Left ventricle myocardium inferior (tissue), 1 donor: ENCODE measurements around the gene ITPR1. TPM values are rescaled to one million over a fixed set of nuclear protein-coding genes. Genes with fewer than 3 reads are reported as not detected.

Experiments used
- DNase-seq: peaks from one replicate; pipeline ENCODE4 v3.0.0-alpha.2; 2020
- H3K27ac ChIP-seq: fragments of 200-600 bp; replicated peaks from 2 replicates; pipeline ENCODE4 v1.8.0; 2021
- H3K27me3 ChIP-seq: fragments of 200-600 bp; 2 replicates; pipeline ENCODE4 v1.8.0; 2021; ENCODE audit warnings: low read depth
- H3K36me3 ChIP-seq: fragments of 200-600 bp; 2 replicates; pipeline ENCODE4 v1.8.0; 2021
- H3K4me1 ChIP-seq: fragments of 200-600 bp; 2 replicates; pipeline ENCODE4 v1.8.0; 2021
- H3K4me3 ChIP-seq: fragments of 200-600 bp; 2 replicates; pipeline ENCODE4 v1.8.0; 2021; ENCODE audit warnings: mild to moderate bottlenecking, moderate library complexity
- H3K9me3 ChIP-seq: fragments of 200-600 bp; replicated peaks from 2 replicates; pipeline ENCODE4 v1.8.0; 2021
- intact Hi-C: fragments of 100-400 bp; cut with micrococcal nuclease; formaldehyde crosslinking; loops from one replicate; pipeline ENCODE4 v1.11.0; 2022
- total RNA-seq: library from RNA; stranded (reverse); fragmentation: NEBNext Ultra II Directional; extraction: Animal tissue kit (Norgen Biotek cat#: 25700); gene quantifications from one replicate; pipeline ENCODE4 v1.2.1, GENCODE V29; 2021
- TF ChIP-seq, protein P1 (sequence below): fragments of 200-600 bp; IDR thresholded peaks from 2 replicates; pipeline ENCODE4 v1.8.0; 2021; ENCODE audit warnings: antibody characterized with exemption, mild to moderate bottlenecking, borderline replicate concordance
- donor health status: DM: no; HTN: yes; CAD: no; lungs with severe emphysema.

Gene ITPR1
- total RNA-seq, 1 donor from 2014 or later = 29.0 TPM

DNA sequence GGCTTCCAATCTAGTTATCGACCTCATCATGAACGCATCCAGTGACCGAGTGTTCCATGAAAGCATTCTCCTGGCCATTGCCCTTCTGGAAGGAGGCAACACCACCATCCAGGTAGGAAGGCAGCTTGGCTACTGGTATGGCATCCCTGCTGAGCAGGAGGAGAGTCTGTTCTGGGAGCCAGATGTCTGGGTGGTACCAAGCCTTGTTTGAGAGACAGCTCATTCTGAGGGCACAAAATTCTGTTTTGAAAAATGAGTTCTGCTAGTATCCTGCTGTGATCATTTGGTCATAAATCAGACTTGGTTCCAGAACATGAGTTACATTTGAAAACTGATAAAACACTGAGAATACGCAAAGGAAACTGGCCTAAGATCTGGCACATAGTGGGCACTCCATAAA, 242.1 kb downstream of the ITPR1 start:
- Histone ChIP-seq H3K27me3 (no peaks in the 10 kb centered on the region), H3K27ac (no peak overlapping the region), H3K9me3 (no peaks in the 10 kb centered on the region), H3K36me3 (peaks cover 27% of the 10 kb centered on the region), H3K4me3 (no peak overlapping the region), H3K4me1 (peaks cover 63% of the 10 kb centered on the region)
- intact Hi-C loops = no loop called here
- TF ChIP-seq, protein P1, sequence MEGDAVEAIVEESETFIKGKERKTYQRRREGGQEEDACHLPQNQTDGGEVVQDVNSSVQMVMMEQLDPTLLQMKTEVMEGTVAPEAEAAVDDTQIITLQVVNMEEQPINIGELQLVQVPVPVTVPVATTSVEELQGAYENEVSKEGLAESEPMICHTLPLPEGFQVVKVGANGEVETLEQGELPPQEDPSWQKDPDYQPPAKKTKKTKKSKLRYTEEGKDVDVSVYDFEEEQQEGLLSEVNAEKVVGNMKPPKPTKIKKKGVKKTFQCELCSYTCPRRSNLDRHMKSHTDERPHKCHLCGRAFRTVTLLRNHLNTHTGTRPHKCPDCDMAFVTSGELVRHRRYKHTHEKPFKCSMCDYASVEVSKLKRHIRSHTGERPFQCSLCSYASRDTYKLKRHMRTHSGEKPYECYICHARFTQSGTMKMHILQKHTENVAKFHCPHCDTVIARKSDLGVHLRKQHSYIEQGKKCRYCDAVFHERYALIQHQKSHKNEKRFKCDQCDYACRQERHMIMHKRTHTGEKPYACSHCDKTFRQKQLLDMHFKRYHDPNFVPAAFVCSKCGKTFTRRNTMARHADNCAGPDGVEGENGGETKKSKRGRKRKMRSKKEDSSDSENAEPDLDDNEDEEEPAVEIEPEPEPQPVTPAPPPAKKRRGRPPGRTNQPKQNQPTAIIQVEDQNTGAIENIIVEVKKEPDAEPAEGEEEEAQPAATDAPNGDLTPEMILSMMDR = no peak
- no peak for DNase-seq

DNA sequence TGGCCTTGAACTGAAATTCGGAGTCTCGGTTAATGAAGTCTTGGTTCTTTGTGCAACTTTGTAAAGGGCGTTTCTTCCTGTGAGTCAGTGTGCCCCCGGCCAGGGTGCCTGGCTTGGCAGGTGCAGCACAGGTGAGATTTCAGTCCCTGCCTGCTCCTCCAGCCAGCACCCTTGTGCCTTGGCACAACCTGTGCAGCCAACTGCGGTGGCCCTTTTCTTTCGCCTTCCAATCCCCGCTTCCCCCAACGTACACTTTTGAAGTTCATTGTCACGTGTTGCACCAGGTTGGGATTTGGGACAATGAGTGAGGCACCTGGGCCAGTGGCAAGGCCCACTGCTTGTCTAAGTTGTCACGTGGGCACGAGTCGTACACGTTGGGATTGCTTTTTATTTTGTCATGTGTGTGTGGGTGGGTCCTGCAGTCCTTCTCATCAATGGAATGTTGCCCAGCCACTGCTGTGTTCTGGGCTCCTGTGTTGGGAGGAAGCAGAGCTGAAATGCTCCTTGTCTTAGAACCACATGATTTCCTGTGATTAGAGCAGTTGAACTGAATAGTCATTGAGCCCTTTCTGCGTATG, 243.2 kb downstream of the ITPR1 start:
- peaks cover 27% of the 10 kb centered on the region for H3K36me3 ChIP-seq
- intact Hi-C loops = no loop called here
- H3K4me1 ChIP-seq = peaks cover 64% of the 10 kb centered on the region

DNA sequence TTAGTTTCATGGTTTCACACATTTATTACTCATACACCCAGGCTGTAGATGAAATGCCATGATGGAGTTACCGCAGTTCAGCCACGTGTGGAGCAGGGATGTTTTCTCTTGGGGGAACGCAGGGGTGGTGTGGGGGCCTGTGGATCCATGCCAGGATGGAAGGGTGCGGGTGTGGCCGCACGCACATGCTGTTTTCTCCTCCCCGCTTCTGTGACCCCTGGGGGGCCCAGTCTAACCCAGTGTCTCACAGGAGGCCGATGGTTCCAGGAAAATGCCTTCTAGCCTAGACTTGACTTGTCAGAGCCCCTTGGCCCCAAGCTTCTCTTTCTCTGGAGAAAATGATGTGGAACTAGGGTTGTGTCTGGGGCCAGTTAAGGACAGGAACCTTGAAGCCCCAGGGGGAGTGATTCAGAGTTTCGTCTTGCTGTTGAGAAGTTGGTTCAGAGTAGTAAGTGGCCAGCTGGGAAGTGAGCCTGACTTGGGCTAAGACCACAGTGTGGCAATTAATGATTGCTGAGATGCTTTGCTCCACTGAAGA, 245.7 kb downstream of the ITPR1 start:
- no peaks in the 10 kb centered on the region for H3K9me3 ChIP-seq
- no peaks in the 10 kb centered on the region for H3K27me3 ChIP-seq
- H3K4me3 ChIP-seq = no peak overlapping the region
- H3K4me1 ChIP-seq = peaks cover 76% of the 10 kb centered on the region
- H3K27ac ChIP-seq = peak overlapping the region; percentile 88
- peaks cover 19% of the 10 kb centered on the region for H3K36me3 ChIP-seq
- intact Hi-C loops = no loop called here
- no peak for DNase-seq
- TF ChIP-seq, protein P1 = no peak

More for the DNA sequence above, 243.2 kb downstream of the ITPR1 start:
- DNase-seq = no peak
- no peaks in the 10 kb centered on the region for H3K27me3 ChIP-seq
- H3K4me3 ChIP-seq = no peak overlapping the region
- H3K9me3 ChIP-seq = no peaks in the 10 kb centered on the region
- H3K27ac ChIP-seq = peak overlapping the region; percentile 55
- TF ChIP-seq, protein P1 = no peak

GRCh38 chr3:4739289-4740236, 246.4 kb downstream of the ITPR1 start:
- Histone ChIP-seq H3K36me3 (peaks cover 12% of the 10 kb centered on the region), H3K4me3 (no peak overlapping the region), H3K4me1 (peaks cover 76% of the 10 kb centered on the region), H3K27me3 (no peaks in the 10 kb centered on the region), H3K9me3 (no peaks in the 10 kb centered on the region), H3K27ac (peak overlapping the region; percentile 88)
- TF ChIP-seq, protein P1 = no peak
- no peak for DNase-seq
- intact Hi-C loops = no loop called here

GRCh38 chr3:4740397-4741105, 247.4 kb downstream of the ITPR1 start:
- no peaks in the 10 kb centered on the region for H3K9me3 ChIP-seq
- H3K4me1 ChIP-seq = peaks cover 76% of the 10 kb centered on the region
- peak overlapping the region; percentile 88 for H3K27ac ChIP-seq
- no peaks in the 10 kb centered on the region for H3K27me3 ChIP-seq
- peaks cover 3% of the 10 kb centered on the region for H3K36me3 ChIP-seq
- DNase-seq = no peak
- no peak overlapping the region for H3K4me3 ChIP-seq
- intact Hi-C loops = no loop called here
- TF ChIP-seq, protein P1 = no peak
